ENCODE data around the gene LY9.
A peak's percentile ranks its signal among the peaks of the same experiment; 100 is the strongest.

The LY9 gene

DNA sequence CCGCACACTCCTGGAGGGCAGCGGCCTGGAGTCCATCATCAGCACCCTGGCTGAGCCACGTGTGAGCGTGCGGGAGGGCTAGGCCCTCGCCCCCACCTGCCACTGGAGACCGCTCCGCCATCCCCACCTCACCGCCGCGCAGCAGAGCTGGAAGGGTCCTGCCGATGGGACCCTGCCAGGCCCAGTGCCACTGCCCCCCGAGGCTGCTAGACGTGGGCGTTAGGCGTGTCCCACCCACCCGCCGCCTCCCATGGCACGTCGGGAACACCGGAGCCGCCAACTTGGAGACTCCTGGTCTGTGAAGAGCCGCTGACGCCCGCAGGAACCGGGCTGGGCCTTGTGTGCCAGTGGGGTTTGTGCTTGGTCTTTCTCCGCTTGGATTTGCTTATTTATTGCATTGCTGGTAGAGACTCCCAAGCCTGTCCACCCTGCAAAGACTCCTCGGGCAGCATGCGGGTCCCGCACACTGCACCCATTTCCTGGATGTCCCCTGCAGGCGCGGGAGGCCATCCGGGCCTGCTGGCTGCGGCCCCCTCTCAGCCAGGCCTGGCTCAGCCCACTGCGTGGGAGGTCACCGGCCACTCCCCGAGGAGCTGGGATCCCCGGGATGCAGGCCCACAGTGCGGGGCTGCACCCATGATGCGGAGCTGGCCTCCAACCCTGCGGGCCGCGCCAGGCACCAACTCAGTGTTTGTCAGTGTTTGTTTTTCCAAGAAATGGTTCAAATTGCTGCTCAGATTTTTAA lies 6.0 kb downstream of the LY9 start:
- no peak for DNase-seq

DNA sequence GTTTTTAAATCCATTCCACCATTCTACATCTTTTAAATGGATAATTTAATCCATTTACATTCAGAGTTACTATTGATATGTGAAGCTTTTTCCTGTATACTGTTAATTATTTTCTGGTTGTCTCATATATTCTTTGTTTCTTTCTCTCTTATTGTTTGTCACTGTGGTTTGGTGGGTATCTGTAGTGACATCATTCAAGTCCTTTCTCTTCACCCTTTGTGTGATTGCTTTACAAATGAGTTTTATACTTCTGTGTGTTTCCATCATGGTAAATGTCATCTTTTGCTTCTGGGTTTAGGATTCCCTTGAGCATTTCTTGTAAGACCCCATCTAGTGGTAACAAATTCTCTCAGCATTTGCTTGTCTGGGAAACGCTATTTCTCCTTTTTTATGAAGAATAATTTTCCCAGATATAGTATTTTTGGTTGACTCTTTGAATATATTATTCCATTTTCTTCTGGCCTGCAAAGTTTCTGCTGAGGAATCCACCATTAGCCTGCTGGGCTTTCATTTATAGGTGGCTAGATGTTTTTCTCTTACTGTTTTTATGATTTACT lies 10.2 kb downstream of the LY9 start:
- no peak for DNase-seq

DNA sequence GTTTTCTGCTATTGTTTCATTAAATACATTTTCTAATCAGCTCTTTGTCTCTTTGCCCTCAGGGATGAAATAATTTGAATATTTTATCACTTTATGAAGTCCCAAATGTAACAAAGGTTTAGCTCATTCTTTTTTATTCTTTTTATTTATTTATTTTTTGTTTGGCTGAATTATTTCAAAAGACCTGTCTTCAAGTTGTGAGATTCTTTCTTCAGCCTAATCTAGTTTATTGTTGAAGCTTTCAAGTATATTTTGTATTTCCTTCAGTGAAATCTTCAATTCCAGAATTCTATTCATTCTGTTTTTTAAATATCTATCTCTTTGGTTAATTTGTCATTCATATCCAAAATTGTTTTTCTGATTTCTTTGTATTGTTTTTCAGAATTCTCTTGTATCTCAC lies 10.8 kb downstream of the LY9 start:
- DNase-seq: no peak

DNA sequence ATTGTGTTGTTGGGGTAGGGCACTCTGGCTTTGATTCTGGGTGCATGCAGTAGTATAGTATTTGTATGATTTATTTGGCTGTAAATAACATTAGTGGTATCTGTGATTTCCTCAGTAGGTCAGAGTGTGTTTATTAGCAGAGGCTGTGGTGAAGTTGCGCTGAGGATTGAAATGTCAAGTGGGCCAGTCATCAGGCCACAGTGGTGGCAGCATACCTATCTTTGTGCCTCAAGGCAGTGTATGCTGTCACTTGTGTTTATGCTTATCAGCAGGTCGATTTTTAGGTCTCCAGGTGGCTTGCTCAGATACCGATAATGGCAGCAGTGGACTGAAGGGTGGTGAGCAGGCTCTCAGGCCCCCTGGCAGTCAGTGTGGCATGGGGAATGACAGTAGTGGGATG lies 11.3 kb downstream of the LY9 start:
- DNase-seq: no peak

DNA sequence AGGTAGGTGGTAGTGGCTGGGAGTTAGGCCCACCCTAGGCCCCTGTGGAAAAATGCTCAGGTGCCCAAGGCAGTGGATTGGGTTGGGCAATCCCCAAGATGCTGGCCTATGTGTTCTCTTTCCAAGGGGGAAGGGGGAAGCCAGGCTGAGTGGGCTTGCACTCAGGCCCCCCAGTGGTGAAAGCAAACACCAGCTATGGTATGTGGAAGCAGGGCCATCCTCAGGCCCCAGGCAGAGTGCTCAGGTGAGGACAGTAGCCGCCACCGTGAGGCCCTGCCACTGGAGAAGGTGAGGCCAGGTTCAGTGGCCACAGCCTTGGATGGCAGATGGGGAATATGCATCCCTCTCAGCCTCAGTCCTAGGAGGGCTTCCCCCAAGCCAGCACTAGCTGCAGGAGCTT lies 11.8 kb downstream of the LY9 start:
- no peak for DNase-seq

DNA sequence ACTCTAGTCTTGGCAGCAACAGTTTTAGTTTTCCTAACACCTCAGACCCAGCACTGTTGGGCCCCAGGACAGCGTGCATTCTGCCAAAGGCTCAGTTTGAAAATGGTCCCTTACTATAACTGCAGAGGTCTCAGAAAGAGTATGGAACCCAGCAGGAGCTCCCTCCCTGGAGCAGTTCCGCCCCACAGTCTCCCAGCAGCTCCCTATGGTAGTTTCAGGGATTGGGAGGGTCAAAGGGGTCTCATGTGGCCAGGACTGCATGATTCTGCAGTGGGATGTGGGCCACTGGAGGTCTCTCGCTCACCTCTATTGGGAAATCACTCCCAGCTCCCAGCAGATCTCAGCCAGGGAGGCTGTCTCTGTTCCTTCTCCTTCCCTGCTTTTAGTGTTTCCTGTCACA lies 12.3 kb downstream of the LY9 start:
- DNase-seq: no peak

DNA sequence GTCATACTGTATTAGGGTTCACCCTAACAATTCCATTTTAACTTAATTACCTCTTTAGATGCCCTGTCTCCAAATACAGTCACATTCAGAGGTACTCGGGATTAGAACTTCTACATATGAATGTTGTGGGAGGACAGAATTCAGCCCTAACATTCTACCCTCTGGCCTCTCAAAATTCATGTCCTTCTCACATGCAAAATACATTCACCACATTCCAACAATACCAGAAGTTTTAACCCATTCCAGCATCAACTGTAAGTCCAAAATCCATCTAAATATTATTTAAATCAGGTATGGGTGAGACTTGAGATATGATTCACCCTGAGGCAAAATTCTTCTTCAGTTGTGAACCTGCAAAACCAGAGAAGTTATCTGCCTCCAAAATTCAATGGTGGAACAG lies 14.5 kb downstream of the LY9 start:
- no peak for DNase-seq

DNA sequence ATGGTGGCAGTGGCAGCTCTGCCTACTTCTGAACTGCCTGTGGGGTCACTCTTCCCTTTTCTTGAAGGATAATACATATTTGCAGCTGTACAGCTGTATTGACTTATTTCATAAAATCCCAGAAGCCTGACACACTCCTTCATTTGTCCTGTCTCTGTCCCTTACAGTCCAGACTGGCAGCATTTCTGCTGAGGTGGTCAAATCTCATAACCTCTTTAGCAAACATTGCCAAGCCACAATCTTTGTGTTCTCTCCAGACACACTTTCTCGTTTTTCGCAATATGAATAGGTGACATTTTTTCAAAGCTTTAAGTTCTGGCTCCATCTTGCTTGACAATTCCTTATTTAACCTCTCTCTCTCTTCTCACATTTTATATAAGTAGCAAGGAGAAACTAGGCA lies 15.2 kb downstream of the LY9 start:
- no peak for DNase-seq

DNA sequence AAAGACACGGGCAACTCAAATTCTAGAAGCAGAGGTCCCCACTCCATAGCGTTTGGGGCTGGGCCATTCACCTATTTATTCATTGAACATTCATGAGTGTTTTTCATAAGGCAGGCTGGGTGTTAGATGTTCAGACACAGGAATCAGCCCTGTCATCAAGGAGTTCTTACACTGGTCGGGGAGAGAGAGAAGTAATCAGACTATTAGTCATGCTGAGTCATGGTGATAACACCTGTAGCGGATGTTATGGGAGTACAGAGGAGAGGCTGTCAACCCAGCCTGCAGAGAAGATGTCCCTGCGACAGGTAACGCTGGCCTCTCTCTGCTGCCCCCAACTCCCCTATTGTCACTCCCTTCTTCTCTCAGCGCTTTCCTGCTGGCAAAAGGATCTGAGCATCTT lies 17.2 kb downstream of the LY9 start:
- DNase-seq: no peak

DNA sequence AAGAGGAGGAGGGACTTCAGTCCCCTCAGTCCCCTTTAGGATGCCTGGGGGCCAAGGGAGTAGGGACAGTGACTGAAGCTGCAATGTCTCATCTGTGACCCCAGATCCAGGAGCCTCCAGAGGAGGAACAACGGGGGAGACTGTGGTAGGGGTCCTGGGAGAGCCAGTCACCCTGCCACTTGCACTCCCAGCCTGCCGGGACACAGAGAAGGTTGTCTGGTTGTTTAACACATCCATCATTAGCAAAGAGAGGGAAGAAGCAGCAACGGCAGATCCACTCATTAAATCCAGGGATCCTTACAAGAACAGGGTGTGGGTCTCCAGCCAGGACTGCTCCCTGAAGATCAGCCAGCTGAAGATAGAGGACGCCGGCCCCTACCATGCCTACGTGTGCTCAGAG lies 18.3 kb downstream of the LY9 start:
- no peak for DNase-seq

DNA sequence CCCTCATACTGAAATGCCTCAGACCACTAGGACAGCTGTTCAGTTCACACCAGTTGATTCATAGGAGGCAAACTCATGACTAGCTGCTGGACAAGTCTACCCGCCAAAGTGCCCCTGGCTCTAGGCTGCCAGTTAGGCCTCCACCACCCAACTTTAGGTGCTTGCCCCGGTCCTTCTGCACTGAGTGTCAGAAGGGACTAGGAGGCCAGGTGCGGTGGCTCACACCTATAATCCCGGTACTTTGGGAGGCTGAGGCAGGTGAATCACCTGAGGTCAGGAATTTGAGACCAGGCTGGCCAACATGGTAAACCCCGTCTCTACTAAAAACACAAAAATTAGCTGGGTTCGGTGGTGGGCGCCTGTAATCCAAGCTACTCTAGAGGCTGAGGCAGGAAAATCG lies 18.9 kb downstream of the LY9 start:
- DNase-seq: no peak

DNA sequence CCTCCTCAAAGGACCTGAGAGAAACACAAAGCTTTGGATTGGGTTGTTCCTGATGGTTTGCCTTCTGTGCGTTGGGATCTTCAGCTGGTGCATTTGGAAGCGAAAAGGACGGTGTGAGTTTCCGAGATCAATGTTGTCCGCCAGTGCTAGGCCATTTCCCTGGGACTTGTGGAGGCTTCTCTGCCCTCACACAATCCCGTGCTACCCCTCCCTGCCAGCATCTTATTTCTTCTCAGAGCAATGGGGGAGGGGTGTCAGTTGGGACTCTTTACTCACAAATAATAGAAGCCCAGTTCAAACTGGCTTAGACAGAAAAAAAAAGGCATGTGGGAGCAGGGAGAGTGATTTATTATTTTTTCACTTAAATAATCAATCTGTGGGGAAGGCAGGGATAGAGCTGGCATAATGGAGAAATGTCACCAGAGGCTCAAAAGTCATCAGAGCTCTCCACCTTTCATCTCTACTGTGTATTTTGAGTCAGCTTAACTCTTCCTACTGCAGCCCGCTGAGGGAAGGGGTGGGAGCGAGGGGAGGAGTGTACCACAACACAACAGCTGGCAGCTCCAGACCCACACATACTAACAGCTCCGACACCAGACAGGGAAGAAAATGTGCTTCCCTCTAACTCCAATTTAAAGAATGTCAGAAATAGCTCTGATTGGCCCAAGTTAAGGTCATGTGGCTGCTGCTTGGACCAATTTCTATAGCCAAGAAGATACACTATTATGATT lies 22.4 kb downstream of the LY9 start:
- no peak for DNase-seq

DNA sequence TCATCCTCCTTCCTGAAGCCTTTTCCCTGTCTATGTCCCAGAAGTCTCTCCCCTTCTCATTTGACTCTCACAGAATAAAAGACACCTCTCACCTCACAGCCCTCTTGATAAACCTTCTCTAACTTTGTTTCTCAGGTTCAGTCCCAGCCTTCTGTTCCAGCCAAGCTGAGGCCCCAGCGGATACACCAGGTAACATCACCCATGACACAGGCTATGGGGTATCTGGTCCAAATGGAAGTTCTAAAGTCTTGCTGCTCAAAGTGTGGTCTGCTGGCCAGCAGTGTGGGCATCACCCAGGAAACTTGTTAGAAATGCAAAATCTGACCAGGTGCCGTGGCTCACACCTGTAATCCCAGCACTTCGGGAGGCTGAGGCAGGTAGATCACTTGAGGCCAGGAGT lies 23.2 kb downstream of the LY9 start:
- DNase-seq: no peak

DNA sequence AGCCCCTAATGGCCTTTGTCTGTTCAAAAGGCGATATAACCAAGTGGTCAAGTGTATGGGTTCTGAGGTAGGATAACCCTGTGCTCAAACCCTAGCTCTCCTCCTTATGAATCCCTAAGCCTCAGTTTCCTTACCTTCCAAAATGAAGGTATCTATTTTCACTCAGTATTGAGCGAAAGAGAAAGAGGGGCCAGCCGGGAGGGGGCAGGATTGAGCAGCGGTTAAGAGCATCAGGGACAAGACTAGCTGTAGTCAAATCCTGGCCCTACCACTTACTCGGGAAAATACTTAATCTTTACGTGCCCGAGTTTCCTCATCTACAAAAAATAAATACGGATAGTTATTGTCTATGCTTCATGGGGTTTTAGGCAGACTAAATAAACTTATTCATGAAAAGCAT lies 25.7 kb downstream of the LY9 start:
- no peak for DNase-seq

DNA sequence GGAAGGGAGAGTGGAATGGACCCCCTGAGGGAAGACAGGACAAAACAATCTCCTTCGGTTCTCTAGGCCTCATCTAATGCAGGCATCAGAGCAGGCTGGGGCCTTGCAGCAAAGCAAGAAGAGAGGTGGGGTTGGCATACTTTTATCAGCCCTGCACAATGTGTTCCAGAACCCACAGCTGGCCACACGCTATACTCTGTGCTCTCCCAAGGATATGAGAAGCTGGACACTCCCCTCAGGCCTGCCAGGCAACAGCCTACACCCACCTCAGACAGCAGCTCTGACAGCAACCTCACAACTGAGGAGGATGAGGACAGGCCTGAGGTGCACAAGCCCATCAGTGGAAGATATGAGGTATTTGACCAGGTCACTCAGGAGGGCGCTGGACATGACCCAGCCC lies 27.3 kb downstream of the LY9 start:
- DNase-seq: no peak

DNA sequence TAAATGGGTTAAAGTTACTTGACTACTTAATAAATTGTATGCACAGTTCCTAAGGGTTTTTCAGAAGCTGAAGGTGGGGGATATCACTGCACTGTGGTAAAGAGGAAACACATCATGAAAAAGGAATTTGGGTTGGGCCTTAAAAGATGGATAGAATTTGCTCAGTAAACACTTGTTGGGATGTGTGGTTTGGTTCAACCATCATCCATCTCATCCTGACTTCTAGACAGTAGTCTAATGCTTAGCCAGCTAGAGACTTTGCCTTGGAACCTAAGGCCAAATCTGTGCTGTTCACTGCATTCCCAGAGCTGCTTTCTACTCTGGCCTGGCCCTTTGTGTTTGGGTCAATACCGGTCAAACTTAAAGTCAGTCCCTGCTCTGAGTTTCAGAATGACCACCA lies 30.6 kb downstream of the LY9 start:
- DNase-seq: no peak

DNA sequence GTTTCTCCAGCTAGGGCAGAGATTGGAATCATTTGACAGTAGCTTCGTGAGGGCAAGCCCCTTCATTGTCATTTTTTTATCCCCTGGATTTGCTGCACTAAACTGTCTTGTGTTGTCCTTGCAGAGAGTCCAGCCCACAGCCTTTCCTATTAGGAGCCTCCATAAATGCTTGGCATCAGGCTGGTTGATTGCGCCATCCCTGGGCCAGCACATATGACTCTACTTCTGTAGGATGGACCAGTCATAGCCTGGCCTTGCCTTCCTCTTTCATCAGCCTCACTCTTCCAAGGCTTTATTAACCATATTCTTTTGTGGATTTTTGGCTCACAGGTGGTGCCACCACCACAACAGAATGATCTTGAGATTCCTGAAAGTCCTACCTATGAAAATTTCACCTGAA lies 31.4 kb downstream of the LY9 start:
- peak; percentile 85 for DNase-seq

DNA sequence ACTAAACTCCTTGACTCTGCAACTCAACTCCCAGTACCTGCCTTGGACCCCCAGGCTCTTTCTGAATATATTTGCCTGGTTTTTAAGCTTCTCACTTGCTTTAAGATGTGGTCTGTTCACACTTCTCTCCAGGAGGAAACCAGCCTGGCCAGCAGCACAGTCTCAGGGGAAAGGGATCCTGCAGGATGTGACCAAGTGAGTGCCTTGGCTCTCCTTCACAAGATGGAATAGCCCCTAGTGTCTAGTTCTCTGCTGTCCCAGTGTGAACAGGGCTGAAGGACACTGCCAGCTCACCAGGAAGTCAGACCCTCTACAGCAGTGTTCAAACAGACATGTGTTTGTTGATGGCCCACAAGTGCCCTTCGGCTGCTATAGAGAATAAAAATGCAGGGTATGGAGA lies 33.8 kb downstream of the LY9 start:
- DNase-seq: no peak

DNA sequence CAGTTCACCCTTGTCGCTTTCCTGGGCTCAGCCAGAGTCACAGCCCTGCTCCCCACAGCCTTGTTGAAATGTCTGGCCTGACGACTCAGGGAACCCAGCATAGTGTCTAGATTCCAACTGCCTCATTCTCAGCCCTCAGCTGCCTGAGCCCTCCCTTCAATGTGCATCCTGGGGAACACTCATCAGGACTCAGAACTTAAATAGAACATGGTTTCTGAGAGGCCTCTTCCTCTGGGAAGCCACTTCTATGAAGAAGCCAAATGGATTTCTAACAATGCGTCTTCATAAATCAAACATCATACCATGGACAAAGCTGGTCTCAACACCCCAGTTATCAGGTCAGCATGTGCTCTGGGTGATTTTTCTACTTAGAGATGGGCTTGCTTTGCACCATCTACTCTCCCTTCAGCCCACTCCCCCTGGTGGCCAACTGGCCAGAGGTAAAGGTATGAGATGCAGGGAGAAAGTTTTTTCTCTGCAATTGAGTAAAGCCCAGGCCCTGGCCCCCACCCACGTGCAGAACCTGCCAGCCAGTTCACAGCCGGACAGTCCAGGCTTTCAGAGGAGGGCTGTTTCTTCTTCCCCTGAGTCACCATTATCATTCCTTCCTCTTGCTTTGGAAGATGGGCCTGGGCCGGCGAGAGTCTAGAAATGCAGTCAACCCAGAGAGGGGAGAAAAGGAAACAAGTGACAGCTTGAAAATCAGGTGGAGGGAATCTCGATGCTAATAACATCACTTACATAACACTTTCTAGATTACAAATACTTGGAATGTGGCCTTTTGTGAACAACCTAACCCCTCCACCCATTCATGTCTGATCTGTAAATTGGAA lies 34.6 kb downstream of the LY9 start:
- peak; percentile 68 for DNase-seq

DNA sequence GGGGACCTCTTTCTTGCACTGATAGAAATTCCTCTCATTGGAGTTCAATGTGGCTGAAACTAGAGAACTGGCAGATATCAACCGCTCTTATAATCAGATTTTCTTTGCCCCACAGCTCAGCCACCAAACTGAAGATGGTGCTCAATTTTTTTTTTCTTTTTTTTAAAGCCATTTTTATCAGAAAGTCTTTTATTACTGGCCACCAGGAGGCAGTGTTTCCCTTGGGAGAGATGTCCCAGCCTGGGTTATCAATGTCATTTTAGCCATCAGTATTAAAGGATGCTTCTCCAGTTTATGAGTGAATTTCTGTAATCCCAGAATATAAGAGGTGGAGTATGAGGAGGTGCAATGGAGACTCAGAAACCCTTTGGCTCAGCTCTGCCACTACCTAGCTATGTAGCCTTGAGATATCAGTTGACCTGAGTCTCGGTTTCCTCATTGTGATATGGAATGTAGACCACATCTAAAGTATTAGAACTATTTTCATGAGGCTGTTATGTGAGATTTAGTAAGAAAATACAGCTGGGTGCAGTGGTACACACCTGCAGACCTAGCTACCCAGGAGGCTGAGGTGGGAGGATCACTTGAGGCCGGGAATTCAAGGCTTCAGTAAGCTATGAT lies 39.1 kb downstream of the LY9 start:
- DNase-seq: peak; percentile 75

DNA sequence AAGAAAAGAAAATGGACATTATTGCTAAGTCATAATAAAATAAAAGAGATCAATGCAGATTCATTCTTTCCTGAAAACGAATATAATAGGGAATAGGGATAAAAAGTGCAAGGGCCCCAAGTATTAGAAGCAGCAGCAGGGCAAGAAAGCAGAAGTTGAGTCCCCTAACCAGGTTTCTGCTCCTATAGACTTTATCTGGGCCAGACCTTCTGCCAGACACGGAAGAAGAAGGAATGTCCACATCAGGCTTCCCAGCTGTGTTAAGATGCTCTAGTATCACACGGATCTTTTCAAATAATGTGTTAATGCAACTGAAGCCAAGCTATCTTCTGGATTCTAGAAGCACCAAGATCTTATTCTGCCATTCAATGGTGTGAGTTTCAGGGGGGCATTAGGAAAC lies 39.8 kb downstream of the LY9 start:
- no peak for DNase-seq

DNA sequence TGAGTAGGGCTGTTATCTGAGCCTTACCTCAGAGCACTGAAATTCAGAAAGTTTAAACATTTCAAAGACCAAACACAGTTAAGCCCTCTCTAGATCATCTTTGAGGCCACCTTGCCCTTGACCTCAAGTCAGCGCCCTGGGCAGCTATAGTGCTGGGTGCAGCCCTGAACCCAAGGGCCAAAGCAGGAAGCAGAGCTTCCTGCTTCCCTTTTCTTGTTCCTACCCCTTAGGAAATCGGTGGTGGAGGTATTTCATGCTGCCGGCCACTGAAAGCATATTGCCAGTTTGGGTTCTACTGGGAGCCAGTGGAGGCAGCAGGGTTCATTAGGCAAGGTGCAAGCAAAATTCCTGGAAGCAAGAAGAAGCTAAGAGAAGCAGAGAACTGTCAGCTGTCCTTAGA lies 40.6 kb downstream of the LY9 start:
- DNase-seq: peak; percentile 37

DNA sequence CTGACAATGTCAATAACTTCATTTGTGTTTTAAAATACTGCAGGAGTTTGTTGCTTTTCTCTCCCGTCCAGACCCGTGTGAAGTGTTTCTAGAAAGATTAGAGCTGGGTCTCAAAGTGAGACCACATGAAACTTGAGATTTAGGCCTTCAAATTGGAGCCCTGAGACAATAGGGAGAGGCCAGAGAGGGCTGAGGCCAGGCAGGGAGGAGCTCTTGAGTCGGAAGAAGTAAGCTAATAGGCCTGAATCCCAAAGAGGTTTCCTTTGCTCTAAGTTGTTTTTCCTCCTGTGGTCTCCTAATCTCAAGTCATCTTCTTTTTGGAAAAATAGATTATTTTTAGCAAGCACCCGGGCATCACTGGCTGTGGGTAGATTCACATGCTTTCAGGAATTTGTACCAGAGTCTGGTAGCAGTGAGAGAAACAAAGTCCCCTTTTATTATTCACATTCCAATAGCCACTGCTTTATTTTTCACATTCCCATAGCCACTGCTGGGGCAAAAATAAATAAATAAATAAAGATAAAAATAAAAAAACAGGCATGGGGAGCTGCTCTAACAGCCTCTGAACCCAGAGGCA lies 41.1 kb downstream of the LY9 start:
- no peak for DNase-seq

All from suppressor macrophage treated with lipopolysaccharide for 4 hours (primary cell).